ENCODE results near the gene PLEKHG1.

Gene PLEKHG1

GRCh38 chr6:150640556-150641209, 41.0 kb downstream of the PLEKHG1 start:
- no peak for TF ChIP-seq RARB (CRISPR knock-in tag; IDR thresholded peaks at IDR 0.05)
- no peak for TF ChIP-seq ISL1 (CRISPR knock-in tag; IDR thresholded peaks at IDR 0.05)
- no peak for TF ChIP-seq ZNF565 (CRISPR knock-in tag; conservative IDR thresholded peaks at IDR 0.05; ENCODE audit: low read depth)
- TF ChIP-seq ZFP30 (CRISPR knock-in tag; IDR thresholded peaks at IDR 0.05) = no peak
- TF ChIP-seq ZC3H10 (CRISPR knock-in tag; IDR thresholded peaks at IDR 0.05) = no peak
- TF ChIP-seq ZNF70 (CRISPR knock-in tag; IDR thresholded peaks at IDR 0.05) = no peak
- TF ChIP-seq BACH2 (CRISPR knock-in tag; IDR thresholded peaks at IDR 0.05; ENCODE audit: borderline replicate concordance) = no peak
- TF ChIP-seq PATZ1 (CRISPR knock-in tag; IDR thresholded peaks at IDR 0.05; ENCODE audit: borderline replicate concordance) = no peak
- TF ChIP-seq PPARA (CRISPR knock-in tag; IDR thresholded peaks at IDR 0.05; ENCODE audit: borderline replicate concordance) = no peak
- no peak for TF ChIP-seq SNAI2 (CRISPR knock-in tag; IDR thresholded peaks at IDR 0.05)
- TF ChIP-seq OSR1 (CRISPR knock-in tag; IDR thresholded peaks at IDR 0.05) = no peak
- TF ChIP-seq ARNTL (CRISPR knock-in tag; IDR thresholded peaks at IDR 0.05; ENCODE audit: borderline replicate concordance, low read depth) = no peak
- TF ChIP-seq GLIS3 (CRISPR knock-in tag; IDR thresholded peaks at IDR 0.05) = no peak
- no peak for TF ChIP-seq ESRRG (CRISPR knock-in tag; IDR thresholded peaks at IDR 0.05)

GRCh38 chr6:150641398-150642139, 41.9 kb downstream of the PLEKHG1 start:
- TF ChIP-seq CREB5 (CRISPR knock-in tag; IDR thresholded peaks at IDR 0.05; ENCODE audit: low read depth) = no peak
- TF ChIP-seq TOX (CRISPR knock-in tag; IDR thresholded peaks at IDR 0.05; ENCODE audit: borderline replicate concordance) = no peak
- no peak for TF ChIP-seq ISL1 (CRISPR knock-in tag; IDR thresholded peaks at IDR 0.05)
- TF ChIP-seq BACH2 (CRISPR knock-in tag; IDR thresholded peaks at IDR 0.05; ENCODE audit: borderline replicate concordance) = no peak
- no peak for TF ChIP-seq ZC3H10 (CRISPR knock-in tag; IDR thresholded peaks at IDR 0.05)
- no peak for TF ChIP-seq CSDC2 (CRISPR knock-in tag; IDR thresholded peaks at IDR 0.05)
- ATAC-seq = no peak

More at GRCh38 chr6:150640556-150641209, 41.0 kb downstream of the PLEKHG1 start:
- ATAC-seq = no peak

- no peak for TF ChIP-seq ZNF565 (CRISPR knock-in tag; conservative IDR thresholded peaks at IDR 0.05; ENCODE audit: low read depth)
- no peak for TF ChIP-seq ZFP3 (CRISPR knock-in tag; IDR thresholded peaks at IDR 0.05)
Measured at GRCh38 chr6:150646228-150646627, 46.5 kb downstream of the PLEKHG1 start.

GRCh38 chr6:150647051-150647450, 47.4 kb downstream of the PLEKHG1 start:
- TF ChIP-seq ZFP3 (CRISPR knock-in tag; IDR thresholded peaks at IDR 0.05) = no peak
- TF ChIP-seq PPARA (CRISPR knock-in tag; IDR thresholded peaks at IDR 0.05; ENCODE audit: borderline replicate concordance) = no peak
- TF ChIP-seq ESRRG (CRISPR knock-in tag; IDR thresholded peaks at IDR 0.05) = no peak
- no peak for TF ChIP-seq SNAI2 (CRISPR knock-in tag; IDR thresholded peaks at IDR 0.05)
- no peak for TF ChIP-seq CSRNP3 (CRISPR knock-in tag; IDR thresholded peaks at IDR 0.05)
- TF ChIP-seq GLIS3 (CRISPR knock-in tag; IDR thresholded peaks at IDR 0.05) = no peak
- no peak for TF ChIP-seq OSR1 (CRISPR knock-in tag; IDR thresholded peaks at IDR 0.05)
- TF ChIP-seq TOX (CRISPR knock-in tag; IDR thresholded peaks at IDR 0.05; ENCODE audit: borderline replicate concordance) = no peak
- no peak for TF ChIP-seq CREB5 (CRISPR knock-in tag; IDR thresholded peaks at IDR 0.05; ENCODE audit: low read depth)
- TF ChIP-seq TSHZ2 (CRISPR knock-in tag; IDR thresholded peaks at IDR 0.05) = no peak
- no peak for TF ChIP-seq ZNF565 (CRISPR knock-in tag; conservative IDR thresholded peaks at IDR 0.05; ENCODE audit: low read depth)
- no peak for TF ChIP-seq ARNTL (CRISPR knock-in tag; IDR thresholded peaks at IDR 0.05; ENCODE audit: borderline replicate concordance, low read depth)
- no peak for TF ChIP-seq BACH2 (CRISPR knock-in tag; IDR thresholded peaks at IDR 0.05; ENCODE audit: borderline replicate concordance)
- no peak for TF ChIP-seq ISL1 (CRISPR knock-in tag; IDR thresholded peaks at IDR 0.05)
- no peak for ATAC-seq

More at GRCh38 chr6:150646228-150646627, 46.5 kb downstream of the PLEKHG1 start:
- ATAC-seq = no peak
